ENCODE results near the gene B4GALT5.

The B4GALT5 gene

GRCh38 chr20:49701241-49701790 is 12.4 kb downstream of the B4GALT5 start:
- peak; percentile 47 for ATAC-seq
- TF ChIP-seq PATZ1 (CRISPR knock-in tag; IDR thresholded peaks at IDR 0.05; ENCODE audit: borderline replicate concordance): no peak
- no peak for TF ChIP-seq RARB (CRISPR knock-in tag; IDR thresholded peaks at IDR 0.05)
- TF ChIP-seq PPARA (CRISPR knock-in tag; IDR thresholded peaks at IDR 0.05; ENCODE audit: borderline replicate concordance): no peak
- no peak for TF ChIP-seq ESRRG (CRISPR knock-in tag; IDR thresholded peaks at IDR 0.05)
- TF ChIP-seq TOX (CRISPR knock-in tag; IDR thresholded peaks at IDR 0.05; ENCODE audit: borderline replicate concordance): no peak
- TF ChIP-seq ZNF70 (CRISPR knock-in tag; IDR thresholded peaks at IDR 0.05): no peak
- TF ChIP-seq CSDC2 (CRISPR knock-in tag; IDR thresholded peaks at IDR 0.05): no peak
- no peak for TF ChIP-seq TCF4 (CRISPR knock-in tag; IDR thresholded peaks at IDR 0.05; ENCODE audit: borderline replicate concordance)
- no peak for TF ChIP-seq POU6F1 (CRISPR knock-in tag; IDR thresholded peaks at IDR 0.05; ENCODE audit: borderline replicate concordance, low read depth)
- no peak for TF ChIP-seq SNAI2 (CRISPR knock-in tag; IDR thresholded peaks at IDR 0.05)
- TF ChIP-seq ARNTL (CRISPR knock-in tag; IDR thresholded peaks at IDR 0.05; ENCODE audit: borderline replicate concordance, low read depth): no peak
- no peak for TF ChIP-seq OSR1 (CRISPR knock-in tag; IDR thresholded peaks at IDR 0.05)
- no peak for TF ChIP-seq ZNF565 (CRISPR knock-in tag; conservative IDR thresholded peaks at IDR 0.05; ENCODE audit: low read depth)
- TF ChIP-seq ZFP30 (CRISPR knock-in tag; IDR thresholded peaks at IDR 0.05): no peak
- TF ChIP-seq ISL1 (CRISPR knock-in tag; IDR thresholded peaks at IDR 0.05): no peak

GRCh38 chr20:49700411-49701185 is 13.1 kb downstream of the B4GALT5 start:
- ATAC-seq: peak; percentile 81
- TF ChIP-seq SNAI2 (CRISPR knock-in tag; IDR thresholded peaks at IDR 0.05): no peak

GRCh38 chr20:49699200-49699992 is 14.3 kb downstream of the B4GALT5 start:
- peak; percentile 82 for ATAC-seq
- TF ChIP-seq ISL1 (CRISPR knock-in tag; IDR thresholded peaks at IDR 0.05) (0 out of 2 replicates have a peak, but pooled peaks have one; percentile 15), TOX (CRISPR knock-in tag; IDR thresholded peaks at IDR 0.05; ENCODE audit: borderline replicate concordance) (no peak), TCF4 (CRISPR knock-in tag; IDR thresholded peaks at IDR 0.05; ENCODE audit: borderline replicate concordance) (no peak), TSHZ2 (CRISPR knock-in tag; IDR thresholded peaks at IDR 0.05) (no peak), ZNF565 (CRISPR knock-in tag; conservative IDR thresholded peaks at IDR 0.05; ENCODE audit: low read depth) (no peak)

GRCh38 chr20:49698477-49698876 is 15.2 kb downstream of the B4GALT5 start:
- ATAC-seq: no peak
- TF ChIP-seq CSRNP3 (CRISPR knock-in tag; IDR thresholded peaks at IDR 0.05) (no peak), GLIS3 (CRISPR knock-in tag; IDR thresholded peaks at IDR 0.05) (no peak), BACH2 (CRISPR knock-in tag; IDR thresholded peaks at IDR 0.05; ENCODE audit: borderline replicate concordance) (no peak), CREB5 (CRISPR knock-in tag; IDR thresholded peaks at IDR 0.05; ENCODE audit: low read depth) (no peak), ZNF70 (CRISPR knock-in tag; IDR thresholded peaks at IDR 0.05) (no peak), PPARA (CRISPR knock-in tag; IDR thresholded peaks at IDR 0.05; ENCODE audit: borderline replicate concordance) (no peak), TSHZ2 (CRISPR knock-in tag; IDR thresholded peaks at IDR 0.05) (no peak), OSR1 (CRISPR knock-in tag; IDR thresholded peaks at IDR 0.05) (no peak), ESRRG (CRISPR knock-in tag; IDR thresholded peaks at IDR 0.05) (no peak), ZNF565 (CRISPR knock-in tag; conservative IDR thresholded peaks at IDR 0.05; ENCODE audit: low read depth) (no peak), RARB (CRISPR knock-in tag; IDR thresholded peaks at IDR 0.05) (no peak)

All from SK-N-SH treated with all-trans-retinoic acid at 6 μM for 48 hours (cell line).